ENCODE measurements around the gene MAP6.

MAP6 gene

GRCh38 chr11:75627906-75628668, 40.8 kb downstream of the MAP6 start:
- no peak for DNase-seq

GRCh38 chr11:75626889-75627529, 41.8 kb downstream of the MAP6 start:
- no peak for DNase-seq

DNA sequence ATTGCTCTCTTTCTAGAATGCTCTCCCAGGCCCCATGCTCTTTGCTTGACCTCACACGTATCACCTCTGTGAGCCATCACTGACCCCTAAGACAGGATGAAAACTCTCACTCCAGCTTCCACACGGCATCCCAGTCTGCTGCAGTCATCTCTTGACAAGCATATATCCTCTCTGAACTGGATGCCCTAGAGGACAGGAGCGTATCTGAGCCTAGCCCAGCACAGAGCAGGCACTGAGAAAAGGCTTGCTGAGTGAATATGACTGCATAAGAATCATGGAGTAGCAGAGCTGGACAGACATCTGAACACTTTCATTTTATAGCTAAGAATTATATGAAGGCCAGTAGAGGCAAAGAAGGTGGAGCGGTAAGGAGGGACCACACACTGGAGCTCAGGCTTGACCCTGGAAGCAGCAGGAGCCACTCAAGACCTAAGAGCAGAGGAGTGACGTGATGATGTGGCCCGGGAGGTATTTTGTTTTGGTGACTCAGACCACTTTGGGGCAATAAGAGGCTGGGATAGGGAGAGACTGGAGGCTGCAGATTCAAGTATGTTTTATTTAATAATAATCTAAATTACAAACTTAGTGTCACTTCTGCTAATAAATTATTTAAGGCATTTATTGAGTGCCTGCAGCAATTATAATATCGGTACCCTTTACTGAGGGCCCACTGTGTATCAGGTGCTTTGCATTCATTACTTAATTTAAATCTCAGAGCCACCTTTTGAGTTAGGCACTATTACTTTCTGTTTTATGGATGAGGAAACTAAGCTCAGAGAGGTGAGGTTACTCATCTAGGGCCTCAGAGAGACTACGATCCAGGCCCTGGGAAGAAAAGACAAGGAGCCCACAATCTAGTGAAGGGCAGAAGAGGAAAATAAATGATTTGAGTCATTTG, 42.6 kb downstream of the MAP6 start:
- no peak for DNase-seq

- DNase-seq: no peak
These were observed 43.8 kb downstream of the MAP6 start for GRCh38 chr11:75625021-75625420.

- no peak for DNase-seq
These were observed 52.6 kb downstream of the MAP6 start for GRCh38 chr11:75616281-75616680.

GRCh38 chr11:75615751-75616150, 53.1 kb downstream of the MAP6 start:
- DNase-seq: no peak

DNA sequence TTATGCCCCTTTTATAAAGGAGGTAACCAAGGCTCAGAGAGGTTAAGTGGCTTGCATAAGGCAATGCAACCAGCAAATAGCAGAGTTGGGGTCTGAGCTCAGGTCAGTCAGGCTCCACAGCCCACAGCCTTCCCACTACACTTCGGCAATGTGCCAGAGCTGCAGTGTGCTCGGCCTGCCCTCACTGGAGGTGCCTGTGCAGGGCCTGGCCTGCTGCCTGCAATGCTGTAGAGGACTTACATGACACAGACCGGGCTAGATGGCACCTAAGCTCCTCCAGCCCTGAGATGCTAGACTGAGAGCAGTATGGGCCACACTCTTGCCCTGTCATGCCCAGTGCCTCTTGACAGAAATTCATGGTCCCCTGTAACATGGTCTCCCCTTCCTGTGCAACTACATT, 57.0 kb downstream of the MAP6 start:
- DNase-seq: no peak

GRCh38 chr11:75606099-75606498, 62.7 kb downstream of the MAP6 start:
- DNase-seq: no peak

DNA sequence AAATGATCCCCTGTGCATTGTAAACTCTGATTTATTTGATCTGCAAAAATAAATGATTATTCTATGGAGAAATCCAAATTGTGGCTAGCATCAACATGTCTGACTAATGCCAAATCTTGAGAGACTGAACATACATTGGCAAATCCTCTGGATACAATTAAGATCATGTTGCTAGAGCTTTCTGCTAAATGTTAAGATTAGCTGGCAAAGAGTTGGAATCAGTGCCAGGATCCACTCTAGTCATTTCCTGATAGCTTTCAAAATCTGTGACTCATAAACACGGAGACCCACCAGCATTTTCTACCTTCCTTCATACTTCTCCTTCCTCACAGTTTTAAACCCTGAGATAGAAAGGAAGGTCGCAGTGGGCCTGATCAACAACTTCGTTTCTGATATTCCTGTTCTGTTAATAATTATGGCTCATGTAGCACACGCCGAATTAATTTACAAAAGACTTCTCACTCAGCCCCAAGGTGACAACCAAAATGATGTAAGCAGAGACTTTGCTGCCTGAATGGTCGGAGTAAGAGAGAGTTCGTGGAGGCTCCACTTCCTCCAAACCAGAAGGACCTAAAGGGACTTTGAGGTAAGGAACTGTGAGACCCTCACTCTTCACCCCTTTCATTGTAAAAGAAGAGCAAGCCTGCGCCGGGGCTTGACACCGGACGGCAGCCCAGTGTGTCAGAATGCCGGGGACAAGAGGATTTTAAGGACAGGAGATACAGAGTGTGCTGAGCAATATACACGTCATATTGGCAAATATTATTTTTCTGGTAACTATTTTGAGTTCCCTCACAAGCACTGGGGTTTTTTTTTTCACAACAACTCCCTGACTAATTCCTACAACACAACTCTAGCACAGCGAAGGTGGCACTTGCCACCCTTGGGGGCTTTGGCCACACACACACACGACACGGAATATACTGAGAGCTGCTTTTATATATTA, 64.8 kb downstream of the MAP6 start:
- no peak for DNase-seq

DNA sequence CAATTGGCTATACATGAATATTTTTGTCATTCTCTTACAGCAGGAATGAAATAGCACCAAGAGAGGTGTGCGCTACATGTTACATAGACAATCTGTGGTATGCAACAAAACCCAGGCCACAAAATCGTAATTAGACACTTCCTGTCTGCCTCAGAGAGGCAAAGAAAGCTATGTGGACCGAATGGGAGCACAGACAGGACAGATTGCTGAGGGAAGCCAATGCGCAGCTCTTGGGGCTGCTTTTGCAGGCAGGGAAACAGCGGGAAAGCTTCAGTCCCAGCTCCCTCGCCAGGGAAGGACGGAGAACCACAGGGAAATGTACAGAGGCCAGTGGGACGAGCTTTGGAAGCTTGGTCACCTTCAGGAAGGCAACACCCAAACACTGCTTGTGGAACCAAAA, 65.9 kb downstream of the MAP6 start:
- no peak for DNase-seq

DNA sequence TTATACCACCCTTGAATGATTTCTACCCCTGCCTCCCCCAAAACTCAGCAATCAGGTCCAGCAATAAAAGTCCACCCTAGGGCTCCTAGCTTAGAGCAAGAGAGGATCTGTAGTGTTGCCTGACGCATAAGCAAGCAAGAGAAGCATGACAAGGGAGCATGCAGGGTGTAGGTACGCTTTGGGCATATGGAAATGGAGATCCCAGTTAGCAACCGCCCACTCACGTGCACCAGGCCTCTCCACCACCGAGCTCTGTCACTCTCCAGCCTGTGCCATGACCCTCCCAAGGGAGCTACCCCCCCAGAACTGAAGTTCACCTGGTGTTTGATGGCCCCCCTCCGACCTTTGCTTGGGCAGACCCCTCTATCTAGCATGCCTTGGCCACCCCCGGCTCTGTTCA, 67.3 kb downstream of the MAP6 start:
- no peak for DNase-seq

GRCh38 chr11:75600356-75600755, 68.5 kb downstream of the MAP6 start:
- DNase-seq: no peak

DNA sequence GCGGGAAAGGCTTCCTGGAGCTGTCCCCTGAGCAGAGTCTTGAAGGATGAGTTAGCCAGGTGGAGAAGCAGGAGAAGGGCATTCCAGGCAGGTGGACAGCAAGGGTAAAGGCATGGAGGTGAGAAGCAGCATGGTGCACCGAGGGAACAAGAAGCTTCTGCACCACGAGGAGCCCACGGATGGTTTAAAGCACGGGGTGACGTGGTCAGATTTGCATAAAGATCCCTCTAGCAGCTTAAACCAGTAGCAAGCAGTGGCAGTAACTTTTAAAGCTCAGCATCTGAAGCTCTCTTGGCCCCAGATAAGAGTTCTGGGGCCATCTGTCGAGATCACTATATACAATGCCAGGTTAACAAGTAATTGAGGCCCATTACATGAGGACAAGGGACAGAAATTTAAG, 69.9 kb downstream of the MAP6 start:
- DNase-seq: no peak

DNA sequence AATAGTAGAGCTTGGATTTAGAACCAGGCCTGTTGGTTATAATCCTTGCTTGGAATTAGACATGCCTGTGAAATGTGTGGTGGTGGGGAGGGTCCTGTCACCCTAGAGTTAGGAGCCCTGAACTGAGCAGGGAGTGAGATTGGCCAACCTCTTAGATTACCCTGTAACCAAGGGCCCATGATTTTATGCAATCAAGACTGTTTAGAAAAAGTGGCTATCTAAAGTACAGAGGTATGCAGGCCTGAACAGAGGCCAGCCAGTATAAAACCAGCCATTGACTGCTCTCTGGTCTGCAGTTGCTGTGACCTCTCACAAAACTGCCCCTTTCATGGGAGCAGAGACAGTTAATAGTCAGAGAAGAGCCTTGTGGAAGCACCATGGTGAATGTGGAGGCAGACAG, 70.6 kb downstream of the MAP6 start:
- no peak for DNase-seq

DNA sequence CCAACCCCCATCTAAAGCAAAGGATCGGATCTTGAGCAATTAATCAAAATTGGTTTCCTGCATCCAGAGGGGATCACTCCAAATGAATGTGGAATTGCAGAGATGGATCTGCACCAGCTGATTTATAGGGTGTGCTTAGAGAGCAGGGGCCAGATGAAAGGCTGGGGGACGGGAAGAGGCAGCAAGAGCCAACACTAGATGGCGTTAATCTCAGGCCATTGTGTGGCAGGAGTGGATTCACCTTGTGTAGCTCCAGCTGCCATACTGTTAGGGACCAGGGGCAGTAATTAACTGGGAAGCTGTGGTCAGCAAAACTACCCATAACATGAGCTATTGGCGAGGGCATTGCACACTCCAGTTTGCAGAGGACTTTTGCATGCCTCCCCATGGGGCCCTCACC, 71.2 kb downstream of the MAP6 start:
- no peak for DNase-seq

- DNase-seq: no peak
These were observed 71.9 kb downstream of the MAP6 start for GRCh38 chr11:75596914-75597313.

- DNase-seq: no peak
These were observed 73.4 kb downstream of the MAP6 start for GRCh38 chr11:75595429-75595828.

GRCh38 chr11:75594211-75594610, 74.6 kb downstream of the MAP6 start:
- DNase-seq: no peak

DNA sequence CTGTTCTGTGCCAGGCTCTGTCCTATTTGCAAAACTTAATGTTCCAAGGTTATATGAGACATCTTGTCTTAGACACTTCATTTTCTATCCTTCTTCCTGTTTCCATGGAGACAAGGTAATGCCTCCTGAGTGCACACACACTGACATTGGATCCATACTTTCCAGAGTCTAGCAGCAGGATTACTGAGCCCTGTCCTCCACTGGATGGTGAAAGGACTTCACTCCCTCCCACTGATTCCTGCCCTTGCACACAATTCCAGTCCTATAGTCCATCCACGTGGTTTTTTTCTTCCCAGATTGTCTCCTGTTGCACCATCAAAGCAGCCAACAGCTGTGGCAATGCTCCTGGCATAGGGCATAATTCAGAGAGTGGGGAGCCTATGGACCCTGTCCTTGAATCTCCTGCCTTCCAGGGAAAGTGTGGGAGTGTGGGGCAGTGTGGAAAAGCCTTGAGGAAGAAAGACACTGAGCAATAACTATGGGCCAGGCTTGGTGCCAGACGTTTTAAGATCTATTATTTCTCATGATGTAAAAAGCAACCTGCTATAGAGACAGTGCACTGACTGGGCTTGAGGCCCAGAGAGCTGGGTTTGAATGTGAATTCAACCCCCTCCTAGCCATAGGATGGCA, 75.4 kb downstream of the MAP6 start:
- no peak for DNase-seq

GRCh38 chr11:75592715-75593114, 76.1 kb downstream of the MAP6 start:
- no peak for DNase-seq

GRCh38 chr11:75591966-75592365, 76.9 kb downstream of the MAP6 start:
- DNase-seq: no peak

DNA sequence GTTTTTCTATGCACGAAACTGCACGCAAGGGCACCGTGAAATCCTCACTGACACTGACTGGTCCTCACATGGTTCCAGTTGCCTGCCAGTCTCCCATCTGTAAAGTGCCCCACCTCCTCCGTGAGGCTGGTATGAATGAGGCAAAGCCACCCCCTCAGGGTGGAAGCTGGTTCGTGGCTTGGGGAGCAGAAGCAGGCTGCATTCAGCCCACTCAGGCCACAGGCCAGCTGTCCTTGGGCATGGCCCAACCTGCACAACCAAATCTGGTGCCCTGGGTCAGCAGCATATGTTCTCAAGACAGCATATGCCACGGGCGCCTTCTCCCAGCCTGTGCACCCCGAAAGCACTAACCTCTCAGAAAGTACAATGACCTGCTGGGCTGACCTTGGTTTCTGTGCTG, 77.5 kb downstream of the MAP6 start:
- no peak for DNase-seq

All from stimulated activated CD4-positive, alpha-beta T cell treated with anti-CD3 and anti-CD28 coated beads, Interleukin-12 subunit alpha, Interleukin-12 subunit beta, amount 100 ng/mL, for 4 hours (primary cell).